CD4-positive, alpha-beta T cell (primary cell): ENCODE results near the gene DNPEP. TPM values are rescaled to one million over a fixed set of nuclear protein-coding genes. Genes with fewer than 3 reads are reported as not detected.

Experiments
- ATAC-seq: fragments of 200-7000 bp; cut with Tn5 transposase; one replicate; pipeline ENCODE4 v1.10.0; 2022; ENCODE audit warnings: mild to moderate bottlenecking; ENCODE audit not compliant: poor library complexity
- CTCF ChIA-PET: fragments of 350-600 bp; sonication (Branson Sonifier 250); formaldehyde crosslinking; loops from one replicate; lab custom pipeline; 2021; ENCODE audit warnings: antibody characterized with exemption, inconsistent platforms; lab: Charles Lee
- POLR2A ChIA-PET: fragments of 350-600 bp; sonication (Branson Sonifier 250); formaldehyde crosslinking; loops from one replicate; lab custom pipeline; 2021; ENCODE audit warnings: antibody characterized with exemption, inconsistent platforms; lab: Charles Lee
- DNase-seq, 14 experiments: peaks; one replicate each; pipeline ENCODE4 v3.0.0-alpha.2; 2013 to 2020; ENCODE audit warnings: mixed read lengths in 2 of 14
- H3K27ac ChIP-seq, 2 donors: one replicate each; pipeline versions ENCODE4 v1.5.1 to v1.7.0; 2013; ENCODE audit warnings: low read length in 2 of 2, low read depth in 1 of 2, mild to moderate bottlenecking in 1 of 2
- H3K27me3 ChIP-seq, 2 experiments: 1 replicate in 1 of 2; 2 replicates in 1 of 2; pipeline versions ENCODE4 v1.6.1 to v1.7.0; 2013; ENCODE audit warnings: low read length in 2 of 2, control low read depth in 1 of 2, mild to moderate bottlenecking in 1 of 2, moderate library complexity in 1 of 2; ENCODE audit not compliant: insufficient read depth in 2 of 2, control insufficient read depth in 1 of 2
- H3K36me3 ChIP-seq: one replicate; pipeline ENCODE4 v1.6.1; 2013; ENCODE audit warnings: low read length, control low read depth; ENCODE audit not compliant: insufficient read depth
- H3K4me1 ChIP-seq: one replicate; pipeline ENCODE4 v1.6.1; 2013; ENCODE audit warnings: low read length, control low read depth; ENCODE audit not compliant: insufficient read depth
- H3K4me3 ChIP-seq: one replicate; pipeline ENCODE4 v1.5.1; 2013; ENCODE audit warnings: mild to moderate bottlenecking, low read length, moderate library complexity
- H3K9me3 ChIP-seq, 2 experiments: 1 replicate in 1 of 2; 2 replicates in 1 of 2; pipeline versions ENCODE4 v1.6.1 to v1.7.0; 2013; ENCODE audit warnings: low read length in 2 of 2, mild to moderate bottlenecking in 2 of 2, control low read depth in 1 of 2, moderate library complexity in 1 of 2; ENCODE audit not compliant: control insufficient read depth in 1 of 2, insufficient read depth in 1 of 2
- H3K27ac Mint-ChIP-seq: one replicate; pipeline ENCODE4 v1.8.0; 2020; ENCODE audit warnings: mixed read lengths
- H3K27me3 Mint-ChIP-seq: one replicate; pipeline ENCODE4 v1.8.0; 2021; ENCODE audit warnings: mixed read lengths
- H3K36me3 Mint-ChIP-seq: one replicate; pipeline ENCODE4 v1.8.0; 2021; ENCODE audit warnings: low read depth, mixed read lengths
- H3K4me1 Mint-ChIP-seq: one replicate; pipeline ENCODE4 v1.8.0; 2021; ENCODE audit warnings: low read depth, mixed read lengths
- H3K4me3 Mint-ChIP-seq: one replicate; pipeline ENCODE4 v1.8.0; 2020; ENCODE audit warnings: mild to moderate bottlenecking, mixed read lengths
- H3K9me3 Mint-ChIP-seq: one replicate; pipeline ENCODE4 v1.8.0; 2020; ENCODE audit warnings: mixed read lengths
- intact Hi-C, 2 experiments: fragments of 100-400 bp; cut with DNase I in 1 of 2; cut with micrococcal nuclease in 1 of 2; formaldehyde crosslinking; loops; one replicate each; pipeline versions ENCODE4 v1.15.1 to v1.9.0; 2023 to 2025; cut with DNase I, micrococcal nuclease
- total RNA-seq, 174 experiments: library from RNA in 2 of 174; stranded (reverse) in 2 of 174; gene quantifications; one replicate each; pipeline ENCODE4 v1.2.3 and lab custom pipeline; 2021 to 2026
- TF ChIP-seq, protein P1 (sequence below): fragments of 200-600 bp; IDR thresholded peaks from one replicate; pipeline ENCODE4 v1.8.0; 2022; ENCODE audit warnings: antibody characterized with exemption, mild to moderate bottlenecking

DNPEP gene
- total RNA-seq, 2 experiments from 2014 or later = 99.0 to 99.9 TPM

GRCh38 chr2:219419012-219419324 lies 31.3 kb upstream of the DNPEP start:
- no peaks in the 10 kb centered on the region for H3K9me3 Mint-ChIP-seq
- Histone ChIP-seq H3K4me1 (peaks cover 7% of the 10 kb centered on the region), H3K27me3 (peaks cover 21 to 66% of the 10 kb centered on the region in 2 experiments), H3K27ac (no peak overlapping the region), H3K36me3 (no peaks in the 10 kb centered on the region), H3K9me3 (peaks cover 0 to 5% of the 10 kb centered on the region in 2 experiments), H3K4me3 (no peak overlapping the region)
- no peaks in the 10 kb centered on the region for H3K36me3 Mint-ChIP-seq
- POLR2A ChIA-PET = no interaction called here
- DNase-seq = no peak
- no peaks in the 10 kb centered on the region for H3K4me1 Mint-ChIP-seq
- no peak overlapping the region for H3K27ac Mint-ChIP-seq
- CTCF ChIA-PET = no interaction called here
- H3K4me3 Mint-ChIP-seq = no peak overlapping the region
- H3K27me3 Mint-ChIP-seq = peaks cover 64% of the 10 kb centered on the region
- ATAC-seq = no peak
- intact Hi-C loops = no loop called here
- TF ChIP-seq, protein P1, sequence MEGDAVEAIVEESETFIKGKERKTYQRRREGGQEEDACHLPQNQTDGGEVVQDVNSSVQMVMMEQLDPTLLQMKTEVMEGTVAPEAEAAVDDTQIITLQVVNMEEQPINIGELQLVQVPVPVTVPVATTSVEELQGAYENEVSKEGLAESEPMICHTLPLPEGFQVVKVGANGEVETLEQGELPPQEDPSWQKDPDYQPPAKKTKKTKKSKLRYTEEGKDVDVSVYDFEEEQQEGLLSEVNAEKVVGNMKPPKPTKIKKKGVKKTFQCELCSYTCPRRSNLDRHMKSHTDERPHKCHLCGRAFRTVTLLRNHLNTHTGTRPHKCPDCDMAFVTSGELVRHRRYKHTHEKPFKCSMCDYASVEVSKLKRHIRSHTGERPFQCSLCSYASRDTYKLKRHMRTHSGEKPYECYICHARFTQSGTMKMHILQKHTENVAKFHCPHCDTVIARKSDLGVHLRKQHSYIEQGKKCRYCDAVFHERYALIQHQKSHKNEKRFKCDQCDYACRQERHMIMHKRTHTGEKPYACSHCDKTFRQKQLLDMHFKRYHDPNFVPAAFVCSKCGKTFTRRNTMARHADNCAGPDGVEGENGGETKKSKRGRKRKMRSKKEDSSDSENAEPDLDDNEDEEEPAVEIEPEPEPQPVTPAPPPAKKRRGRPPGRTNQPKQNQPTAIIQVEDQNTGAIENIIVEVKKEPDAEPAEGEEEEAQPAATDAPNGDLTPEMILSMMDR = no peak

DNA sequence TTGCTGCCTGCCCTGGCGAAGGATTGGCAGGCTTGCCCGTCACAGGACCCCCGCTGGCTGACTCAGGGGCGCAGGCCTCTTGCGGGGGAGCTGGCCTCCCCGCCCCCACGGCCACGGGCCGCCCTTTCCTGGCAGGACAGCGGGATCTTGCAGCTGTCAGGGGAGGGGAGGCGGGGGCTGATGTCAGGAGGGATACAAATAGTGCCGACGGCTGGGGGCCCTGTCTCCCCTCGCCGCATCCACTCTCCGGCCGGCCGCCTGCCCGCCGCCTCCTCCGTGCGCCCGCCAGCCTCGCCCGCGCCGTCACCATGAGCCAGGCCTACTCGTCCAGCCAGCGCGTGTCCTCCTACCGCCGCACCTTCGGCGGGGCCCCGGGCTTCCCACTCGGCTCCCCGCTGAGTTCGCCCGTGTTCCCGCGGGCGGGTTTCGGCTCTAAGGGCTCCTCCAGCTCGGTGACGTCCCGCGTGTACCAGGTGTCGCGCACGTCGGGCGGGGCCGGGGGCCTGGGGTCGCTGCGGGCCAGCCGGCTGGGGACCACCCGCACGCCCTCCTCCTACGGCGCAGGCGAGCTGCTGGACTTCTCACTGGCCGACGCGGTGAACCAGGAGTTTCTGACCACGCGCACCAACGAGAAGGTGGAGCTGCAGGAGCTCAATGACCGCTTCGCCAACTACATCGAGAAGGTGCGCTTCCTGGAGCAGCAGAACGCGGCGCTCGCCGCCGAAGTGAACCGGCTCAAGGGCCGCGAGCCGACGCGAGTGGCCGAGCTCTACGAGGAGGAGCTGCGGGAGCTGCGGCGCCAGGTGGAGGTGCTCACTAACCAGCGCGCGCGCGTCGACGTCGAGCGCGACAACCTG lies 30.7 kb upstream of the DNPEP start, which contains the start of gene DES:
Gene DES, plus strand, starts transcription at position 223 of the 857 bp plus-strand sequence. Its CDS starts 86 bp downstream, at position 309.
- Histone ChIP-seq H3K36me3 (no peaks in the 10 kb centered on the region), H3K4me3 (no peak within 1 kb of the TSS), H3K9me3 (peaks cover 0 to 5% of the 10 kb centered on the region in 2 experiments), H3K27ac (no peak within 1 kb of the TSS), H3K27me3 (peaks cover 22 to 66% of the 10 kb centered on the region in 2 experiments), H3K4me1 (peaks cover 7% of the 10 kb centered on the region)
- Mint-ChIP-seq H3K4me1 (no peaks in the 10 kb centered on the region), H3K27ac (no peak within 1 kb of the TSS), H3K4me3 (no peak within 1 kb of the TSS), H3K9me3 (no peaks in the 10 kb centered on the region), H3K36me3 (no peaks in the 10 kb centered on the region), H3K27me3 (peaks cover 66% of the 10 kb centered on the region)
- ChIA-PET POLR2A (no interaction called here), CTCF (no interaction called here)
- TF ChIP-seq, protein P1 = no peak
- ATAC-seq (no peak), DNase-seq (no peak)
- intact Hi-C loops = no loop called here

GRCh38 chr2:219417374-219417773 lies 29.7 kb upstream of the DNPEP start:
- Mint-ChIP-seq H3K9me3 (no peaks in the 10 kb centered on the region), H3K4me3 (no peak overlapping the region), H3K36me3 (no peaks in the 10 kb centered on the region), H3K27me3 (peaks cover 67% of the 10 kb centered on the region), H3K4me1 (no peaks in the 10 kb centered on the region), H3K27ac (no peak overlapping the region)
- intact Hi-C loops = no loop called here
- DNase-seq = no peak
- TF ChIP-seq, protein P1 = no peak
- Histone ChIP-seq H3K36me3 (no peaks in the 10 kb centered on the region), H3K9me3 (peaks cover 6% of the 10 kb centered on the region in 2 experiments), H3K27ac (no peak overlapping the region), H3K27me3 (peaks cover 24 to 72% of the 10 kb centered on the region in 2 experiments), H3K4me1 (peaks cover 7% of the 10 kb centered on the region), H3K4me3 (no peak overlapping the region)
- ChIA-PET POLR2A (no interaction called here), CTCF (no interaction called here)
- no peak for ATAC-seq
